H1 (cell line): ENCODE results near the gene CAMSAP1. TPM values are rescaled to one million over a fixed set of nuclear protein-coding genes. Genes with fewer than 3 reads are reported as not detected.

Experiments
- CTCF ChIA-PET: fragments of 300-600 bp; sonication (Branson Sonifier 250); formaldehyde crosslinking; loops from one replicate; lab custom pipeline; 2021; ENCODE audit not compliant: partially characterized antibody; lab: Charles Lee
- POLR2A ChIA-PET: fragments of 300-600 bp; sonication (Branson Sonifier 250); formaldehyde crosslinking; loops from one replicate; lab custom pipeline; 2021; ENCODE audit warnings: inconsistent platforms; ENCODE audit not compliant: partially characterized antibody; lab: Charles Lee
- DNase-seq, 2 experiments: peaks; one replicate each; pipeline versions ENCODE4 v3.0.0 to v3.0.0-alpha.2; 2010 to 2022; ENCODE audit warnings: low spot score in 2 of 2, low read depth in 1 of 2, mixed read lengths in 1 of 2
- FAIRE-seq: peaks from 2 replicates; lab custom pipeline; 2011; peaks lifted over from hg19 to GRCh38; lab: Jason Lieb, UNC
- H2AFZ ChIP-seq: 2 replicates; pipeline ENCODE4 v1.8.1; 2012; ENCODE audit warnings: low read length, inconsistent platforms
- H2AK5ac ChIP-seq: 2 replicates; pipeline ENCODE4 v1.6.1; 2013; ENCODE audit warnings: low read depth, low read length
- H2BK120ac ChIP-seq: replicated peaks from 2 replicates; pipeline ENCODE3; 2013; ENCODE audit warnings: low read depth, low read length, inconsistent platforms
- H2BK12ac ChIP-seq: 2 replicates; pipeline ENCODE4 v1.6.1; 2013; ENCODE audit warnings: low read depth, low read length
- H2BK15ac ChIP-seq: 2 replicates; pipeline ENCODE4 v1.6.1; 2013; ENCODE audit warnings: low read length
- H2BK20ac ChIP-seq: 2 replicates; pipeline ENCODE4 v1.6.1; 2013; ENCODE audit warnings: low read length
- H2BK5ac ChIP-seq: 2 replicates; pipeline ENCODE4 v1.6.1; 2013; ENCODE audit warnings: low read depth, low read length
- H3K14ac ChIP-seq: 2 replicates; pipeline ENCODE4 v1.6.1; 2013; ENCODE audit warnings: inconsistent platforms; ENCODE audit not compliant: insufficient read length
- H3K18ac ChIP-seq: 2 replicates; pipeline ENCODE4 v1.6.1; 2013; ENCODE audit warnings: low read length; ENCODE audit errors: extremely low read depth
- H3K23ac ChIP-seq: 2 replicates; pipeline ENCODE4 v1.6.1; 2013; ENCODE audit warnings: inconsistent platforms; ENCODE audit not compliant: insufficient read length
- H3K23me2 ChIP-seq: 2 replicates; pipeline ENCODE4 v1.6.1; 2013; ENCODE audit warnings: low read depth, low read length
- H3K27ac ChIP-seq: 2 replicates; pipeline ENCODE4 v1.6.1; 2011; ENCODE audit warnings: low read depth, low read length, inconsistent platforms
- H3K27me3 ChIP-seq, 4 experiments: replicated peaks in 1 of 4; 1 replicate in 1 of 4; 2 replicates in 3 of 4; pipeline versions ENCODE4 v1.6.1 to v1.8.1; 2011 to 2013; ENCODE audit warnings: low read length in 3 of 4, mild to moderate bottlenecking in 3 of 4, inconsistent platforms in 2 of 4, mixed read lengths in 2 of 4, moderate library complexity in 1 of 4; ENCODE audit not compliant: control insufficient read depth in 3 of 4, insufficient read depth in 3 of 4; ENCODE audit errors: extremely low read depth in 1 of 4
- H3K36me3 ChIP-seq, 4 experiments: 2 replicates each; pipeline versions ENCODE4 v1.6.1 to v1.8.1; 2011 to 2013; ENCODE audit warnings: mild to moderate bottlenecking in 4 of 4, low read length in 3 of 4, moderate library complexity in 2 of 4, control low read depth in 1 of 4, inconsistent platforms in 1 of 4; ENCODE audit not compliant: insufficient read depth in 4 of 4, control insufficient read depth in 2 of 4
- H3K4ac ChIP-seq: replicated peaks from 2 replicates; pipeline ENCODE3; 2013; ENCODE audit warnings: low read length, low read depth, mixed read lengths, inconsistent platforms; ENCODE audit not compliant: insufficient read length
- H3K4me1 ChIP-seq, 4 experiments: replicated peaks in 1 of 4; 1 replicate in 1 of 4; 2 replicates in 3 of 4; pipeline versions ENCODE4 v1.6.1 to v1.8.1; 2011 to 2013; ENCODE audit warnings: low read length in 3 of 4, inconsistent platforms in 2 of 4, mixed read lengths in 1 of 4; ENCODE audit not compliant: insufficient read depth in 4 of 4, control insufficient read depth in 3 of 4
- H3K4me2 ChIP-seq, 2 experiments: 2 replicates each; pipeline versions ENCODE4 v1.6.1 to v1.8.1; 2011 to 2013; ENCODE audit warnings: low read depth in 2 of 2, low read length in 2 of 2, control low read depth in 1 of 2, inconsistent platforms in 1 of 2, mild to moderate bottlenecking in 1 of 2; ENCODE audit not compliant: insufficient read depth in 1 of 2
- H3K4me3 ChIP-seq, 4 experiments: fragments of 200-600, 300-600 bp in 1 of 4; sonication (generic), shearing (Covaris generic), sonication (Bioruptor Twin) in 1 of 4; 2 replicates each; pipeline versions ENCODE4 v1.5.1 to v1.8.1; 2011 to 2016; ENCODE audit warnings: low read length in 4 of 4, low read depth in 3 of 4, control low read depth in 2 of 4, inconsistent platforms in 2 of 4, mild to moderate bottlenecking in 2 of 4, mixed read lengths in 1 of 4, moderate library complexity in 1 of 4; ENCODE audit not compliant: insufficient read depth in 2 of 4; ENCODE audit errors: extremely low read depth in 1 of 4
- H3K56ac ChIP-seq: replicated peaks from 2 replicates; pipeline ENCODE3; 2013; ENCODE audit warnings: low read depth, mild to moderate bottlenecking, mixed read lengths, low read length, inconsistent platforms; ENCODE audit not compliant: insufficient read length
- H3K79me1 ChIP-seq: 2 replicates; pipeline ENCODE4 v1.6.1; 2013; ENCODE audit warnings: low read depth, low read length, control low read depth
- H3K79me2 ChIP-seq, 2 experiments: 2 replicates each; pipeline versions ENCODE4 v1.6.1 to v1.8.1; 2012 to 2013; ENCODE audit warnings: low read length in 2 of 2, mild to moderate bottlenecking in 2 of 2, inconsistent platforms in 1 of 2; ENCODE audit not compliant: insufficient read depth in 2 of 2, control insufficient read depth in 1 of 2
- H3K9ac ChIP-seq, 4 experiments: replicated peaks in 1 of 4; 1 replicate in 1 of 4; 2 replicates in 3 of 4; pipeline versions ENCODE4 v1.6.1 to v1.8.1; 2011 to 2013; ENCODE audit warnings: low read depth in 3 of 4, low read length in 3 of 4, control low read depth in 2 of 4, mild to moderate bottlenecking in 2 of 4, moderate library complexity in 2 of 4, inconsistent platforms in 1 of 4; ENCODE audit errors: extremely low read depth in 1 of 4
- H3K9me3 ChIP-seq, 2 experiments: 2 replicates each; pipeline versions ENCODE4 v1.6.1 to v1.8.1; 2012 to 2013; ENCODE audit warnings: mild to moderate bottlenecking in 2 of 2, moderate library complexity in 2 of 2, control low read depth in 1 of 2, inconsistent platforms in 1 of 2, low read depth in 1 of 2, low read length in 1 of 2, mixed read lengths in 1 of 2; ENCODE audit not compliant: insufficient read depth in 2 of 2
- H4K20me1 ChIP-seq, 2 experiments: replicated peaks in 1 of 2; 2 replicates each; pipeline versions ENCODE3 to v1.8.1; 2011 to 2013; ENCODE audit warnings: inconsistent platforms in 2 of 2, low read length in 2 of 2, mild to moderate bottlenecking in 1 of 2; ENCODE audit not compliant: insufficient read depth in 2 of 2, control insufficient read depth in 1 of 2
- H4K5ac ChIP-seq: 2 replicates; pipeline ENCODE4 v1.6.1; 2013; ENCODE audit warnings: low read length, low read depth, mixed read lengths, inconsistent platforms; ENCODE audit not compliant: insufficient read length
- H4K8ac ChIP-seq: 2 replicates; pipeline ENCODE4 v1.8.0; 2013; ENCODE audit warnings: mild to moderate bottlenecking, moderate library complexity, low read length, inconsistent platforms; ENCODE audit not compliant: insufficient read depth; ENCODE audit errors: extremely low read depth
- H4K91ac ChIP-seq: replicated peaks from 2 replicates; pipeline ENCODE3; 2013; ENCODE audit warnings: low read length, mixed read lengths, inconsistent platforms; ENCODE audit not compliant: insufficient read length
- BACH1 ChIP-seq: IDR thresholded peaks from 2 replicates; pipeline ENCODE4 v1.6.1; 2012; ENCODE audit warnings: low read length, improper control_type of control experiment
- GABPA ChIP-seq: IDR thresholded peaks from 2 replicates; pipeline ENCODE4 v1.6.1; 2011; ENCODE audit warnings: mild to moderate bottlenecking, low read length, moderate library complexity, borderline replicate concordance; ENCODE audit not compliant: insufficient read depth
- KDM4A ChIP-seq: IDR thresholded peaks from one replicate; pipeline ENCODE4 v1.7.1; 2012; ENCODE audit warnings: low read depth, mild to moderate bottlenecking, moderate library complexity, low read length, inconsistent platforms; ENCODE audit not compliant: severe bottlenecking
- SP4 ChIP-seq: IDR thresholded peaks from 2 replicates; pipeline ENCODE4 v1.6.1; 2012; ENCODE audit warnings: low read length, inconsistent platforms
- ZNF274 ChIP-seq: IDR thresholded peaks from 2 replicates; pipeline ENCODE4 v1.7.0; 2012; ENCODE audit warnings: low read length, borderline replicate concordance; ENCODE audit errors: extremely low read depth
- WGBS, 2 experiments: shearing (Covaris generic) in 1 of 2; methylation state at CpG; one replicate each; pipeline versions ENCODE4 v1.1.6 to v1.1.7; 2013 to 2015; ENCODE audit warnings: low lambda C conversion rate in 2 of 2, mixed read lengths in 2 of 2, inconsistent platforms in 1 of 2, low coverage in 1 of 2, missing lambda C conversion rate in 1 of 2; ENCODE audit not compliant: insufficient replicate concordance in 2 of 2, insufficient coverage in 1 of 2, insufficient read length in 1 of 2; ENCODE audit errors: extremely low coverage in 1 of 2, missing lambda C conversion rate in 1 of 2; 5-methylcytosine and 5-hydroxymethylcytosine counted together
- polyA plus RNA-seq, 7 experiments: library from polyadenylated mRNA; depleted of rRNA in 3 of 7; stranded (reverse) in 5 of 7; unstranded in 2 of 7; fragments of >200 nt in 5 of 7; fragments of 200-250 nt in 2 of 7; gene quantifications; 1 replicate in 5 of 7; 2 replicates in 1 of 7; 4 replicates in 1 of 7; pipeline versions ENCODE4 v1.2.1 to v1.2.3, GENCODE V29; 2011 to 2013; ENCODE audit warnings: missing spikeins in 2 of 7, mixed read lengths in 2 of 7
- total RNA-seq: library from RNA; stranded (reverse); fragmentation: NEBNext Ultra II Directional; extraction: Animal tissue kit (Norgen Biotek cat#: 25700); gene quantifications from 2 replicates; pipeline ENCODE4 v1.2.1, GENCODE V29; 2021
- TF ChIP-seq, protein P1 (sequence below): IDR thresholded peaks from 2 replicates; pipeline ENCODE4 v1.6.1; 2012; ENCODE audit warnings: low read length, inconsistent platforms

Gene CAMSAP1
- total and polyA plus RNA-seq, 2 of the 8 experiments (the other 6 are each of a cell fraction or from before 2014, with no cell fraction given) = 13.4 to 44.0 TPM

DNA sequence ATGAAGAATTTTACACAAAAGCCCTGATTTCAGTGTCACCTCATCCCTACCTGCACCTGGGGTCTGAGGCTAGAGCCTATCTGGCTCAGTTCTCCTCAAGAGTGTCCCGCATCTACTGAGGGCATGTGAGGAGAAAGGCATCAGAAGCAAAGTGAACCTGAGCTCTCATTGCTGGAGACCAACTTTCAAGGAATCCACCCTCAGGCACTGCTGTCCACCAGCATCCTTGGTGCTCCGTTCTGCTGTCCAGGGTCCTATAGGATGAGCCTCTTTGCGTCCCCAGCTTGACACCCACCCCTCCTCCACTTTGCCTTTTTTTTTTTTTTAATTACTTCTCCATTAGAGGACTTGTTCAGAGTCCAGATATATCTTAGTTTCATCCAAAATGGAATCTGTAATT is 49.5 kb downstream of the CAMSAP1 start:
- Histone ChIP-seq H2BK20ac (no peak overlapping the region), H2BK12ac (no peak overlapping the region), H3K9ac (no peak overlapping the region), H2AFZ (no peak overlapping the region), H3K56ac (no peak overlapping the region), H4K5ac (no peak overlapping the region), H2BK120ac (no peak overlapping the region), H3K79me2 (peaks cover 5 to 59% of the 10 kb centered on the region in 2 experiments), H3K27ac (no peak overlapping the region), H3K14ac (no peak overlapping the region), H2BK5ac (no peak overlapping the region), H3K4ac (no peak overlapping the region), H3K18ac (no peak overlapping the region), H3K4me3 (no peak overlapping the region), H3K23ac (no peak overlapping the region), H4K8ac (no peak overlapping the region), H3K79me1 (peaks cover 8% of the 10 kb centered on the region; the same call in 1 of the 2 replicates), H4K20me1 (peaks cover 2 to 11% of the 10 kb centered on the region in 2 experiments), H4K91ac (no peak overlapping the region), H3K4me2 (no peak overlapping the region), H3K36me3 (peaks cover 6 to 21% (median 12%) of the 10 kb centered on the region in 4 experiments; a peak in 7 of 8 replicates), H3K9me3 (no peaks in the 10 kb centered on the region), H3K23me2 (no peaks in the 10 kb centered on the region; the same call in 1 of the 2 replicates), H2BK15ac (no peak overlapping the region), H3K27me3 (no peaks in the 10 kb centered on the region), H3K4me1 (no peaks in the 10 kb centered on the region), H2AK5ac (no peak overlapping the region)
- DNase-seq = no peak
- ChIA-PET POLR2A (no interaction called here), CTCF (interaction anchor here (0.6 to 1.9 kb wide), 6 partner anchors 8 to 110 kb away, joined by 3 to 4 read pairs (median 3); no protein-coding TSS in a partner anchor)
- TF ChIP-seq SP4 = no peak
- TF ChIP-seq KDM4A = no peak
- TF ChIP-seq GABPA = no peak
- TF ChIP-seq, protein P1, sequence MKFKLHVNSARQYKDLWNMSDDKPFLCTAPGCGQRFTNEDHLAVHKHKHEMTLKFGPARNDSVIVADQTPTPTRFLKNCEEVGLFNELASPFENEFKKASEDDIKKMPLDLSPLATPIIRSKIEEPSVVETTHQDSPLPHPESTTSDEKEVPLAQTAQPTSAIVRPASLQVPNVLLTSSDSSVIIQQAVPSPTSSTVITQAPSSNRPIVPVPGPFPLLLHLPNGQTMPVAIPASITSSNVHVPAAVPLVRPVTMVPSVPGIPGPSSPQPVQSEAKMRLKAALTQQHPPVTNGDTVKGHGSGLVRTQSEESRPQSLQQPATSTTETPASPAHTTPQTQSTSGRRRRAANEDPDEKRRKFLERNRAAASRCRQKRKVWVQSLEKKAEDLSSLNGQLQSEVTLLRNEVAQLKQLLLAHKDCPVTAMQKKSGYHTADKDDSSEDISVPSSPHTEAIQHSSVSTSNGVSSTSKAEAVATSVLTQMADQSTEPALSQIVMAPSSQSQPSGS = no peak
- no peak for TF ChIP-seq ZNF274
- TF ChIP-seq BACH1 = no peak
- WGBS, 2 experiments = 95% methylated on average over 3 of the region's 3 CpGs; no CpG with 5 or more reads in 1 of the 2 experiments
- FAIRE-seq = no peak
